GM12892 (cell line): ENCODE measurements around the gene SMIM35.

ENCODE experiments used
- DNase-seq: peaks from one replicate; pipeline ENCODE4 v3.0.0; 2011; ENCODE audit not compliant: insufficient read length
- FAIRE-seq: peaks from 2 replicates; lab custom pipeline; 2011; peaks lifted over from hg19 to GRCh38; lab: Jason Lieb, UNC
- POLR2A ChIP-seq: IDR thresholded peaks from 2 replicates; pipeline ENCODE4 v1.6.1; 2011; ENCODE audit warnings: low read depth, low read length, control low read depth
- POLR2AphosphoS5 ChIP-seq: IDR thresholded peaks from 2 replicates; pipeline ENCODE4 v1.6.1; 2011; ENCODE audit warnings: low read depth, low read length, control low read depth
- TAF1 ChIP-seq: IDR thresholded peaks from 2 replicates; pipeline ENCODE4 v1.6.1; 2011; ENCODE audit warnings: low read depth, mild to moderate bottlenecking, control low read depth, low read length, borderline replicate concordance

Gene SMIM35

DNA sequence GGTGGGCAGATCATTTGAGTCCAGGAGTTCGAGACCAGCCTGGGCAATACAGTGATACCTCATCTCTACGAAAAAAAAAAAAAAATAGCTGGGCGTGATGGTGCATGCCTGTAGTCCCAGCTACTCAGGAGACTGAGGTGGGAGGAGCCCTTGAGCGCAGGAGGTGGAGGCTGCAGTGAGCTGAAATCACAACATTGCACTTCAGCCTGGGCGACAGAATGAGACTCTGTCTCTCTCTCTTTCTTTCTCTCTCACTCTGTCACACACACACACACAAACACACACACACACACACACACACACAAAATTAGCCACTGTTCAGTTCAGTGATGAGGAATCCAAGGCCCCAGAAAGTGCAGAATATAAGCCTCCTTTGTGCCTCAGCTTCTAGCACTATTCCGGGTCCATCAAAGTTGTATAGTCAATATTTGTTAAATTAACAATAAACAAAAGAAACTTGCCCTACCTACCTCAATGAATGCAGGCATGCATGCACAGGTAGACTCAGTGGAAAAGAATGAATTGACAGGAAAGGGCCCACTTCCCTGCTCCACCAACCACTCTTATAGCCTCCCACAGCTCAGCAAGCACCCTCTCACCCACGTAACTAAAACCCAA, 3.9 kb upstream of the SMIM35 start:
- no peak for FAIRE-seq
- no peak for TF ChIP-seq TAF1
- no peak for TF ChIP-seq POLR2A
- no peak for TF ChIP-seq POLR2AphosphoS5
- DNase-seq: no peak

DNA sequence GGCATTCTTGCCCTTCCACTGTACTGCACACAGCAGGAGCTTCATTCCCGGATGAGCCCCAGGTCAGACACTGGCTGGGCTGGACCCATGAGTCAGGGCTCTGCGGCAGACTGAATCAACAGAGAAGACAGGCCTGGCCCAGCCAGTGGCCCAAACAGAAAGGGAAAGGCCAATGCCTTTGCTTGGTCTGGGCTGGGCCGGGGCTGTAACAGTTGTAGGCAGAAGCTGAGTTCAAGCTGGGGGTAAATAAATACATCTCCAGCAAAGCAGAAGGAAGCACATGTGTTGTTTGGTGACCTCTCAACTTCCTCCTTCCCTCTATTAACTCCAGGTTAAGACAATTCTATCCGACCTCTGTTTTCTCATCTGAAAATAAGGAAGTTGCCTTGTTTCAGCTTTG, 1.8 kb upstream of the SMIM35 start:
- FAIRE-seq: no peak
- DNase-seq: no peak
- TF ChIP-seq POLR2AphosphoS5: no peak
- no peak for TF ChIP-seq POLR2A
- TF ChIP-seq TAF1: no peak

DNA sequence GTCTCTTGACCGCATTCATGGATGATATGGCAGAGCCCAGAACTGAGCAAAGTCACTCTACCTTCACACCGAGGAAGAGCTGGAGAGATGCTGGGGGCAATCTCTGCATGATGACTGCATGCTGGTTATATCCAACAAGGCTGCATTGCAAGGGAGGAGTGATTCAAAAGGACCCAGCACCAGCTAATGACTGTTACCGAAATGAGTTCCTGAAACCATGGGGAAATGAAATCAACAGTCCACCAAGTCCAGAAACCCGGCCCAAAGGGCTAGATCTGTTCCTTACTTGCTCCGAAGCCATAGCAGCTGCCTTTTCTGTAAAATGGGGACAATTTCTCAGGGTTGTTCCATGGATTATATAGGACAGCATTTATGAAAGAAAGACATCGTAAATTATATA, 1.2 kb upstream of the SMIM35 start:
- TF ChIP-seq POLR2A (no peak), TAF1 (no peak), POLR2AphosphoS5 (no peak)
- DNase-seq (no peak), FAIRE-seq (no peak)

DNA sequence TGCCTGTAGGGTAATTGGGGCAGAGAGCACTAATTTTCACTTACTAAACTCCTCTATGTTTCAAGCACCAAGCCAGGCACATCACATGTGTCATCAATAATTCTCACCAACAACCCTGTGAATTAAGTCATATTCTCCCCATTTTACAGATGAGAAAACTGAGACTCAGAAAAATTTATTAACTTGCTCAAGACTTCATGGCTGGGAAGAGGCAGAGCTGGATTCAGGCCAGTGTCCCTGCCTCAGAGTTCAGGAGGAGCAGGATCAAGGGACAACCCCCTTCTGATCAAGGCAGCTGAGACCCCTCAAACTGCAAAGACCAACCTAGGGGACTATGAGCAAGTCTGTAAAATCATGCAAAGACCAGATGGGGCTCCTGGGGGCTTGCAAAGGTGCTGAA, 2.1 kb downstream of the SMIM35 start:
- DNase-seq: no peak
- TF ChIP-seq TAF1: no peak
- TF ChIP-seq POLR2AphosphoS5: no peak
- TF ChIP-seq POLR2A: no peak
- no peak for FAIRE-seq

DNA sequence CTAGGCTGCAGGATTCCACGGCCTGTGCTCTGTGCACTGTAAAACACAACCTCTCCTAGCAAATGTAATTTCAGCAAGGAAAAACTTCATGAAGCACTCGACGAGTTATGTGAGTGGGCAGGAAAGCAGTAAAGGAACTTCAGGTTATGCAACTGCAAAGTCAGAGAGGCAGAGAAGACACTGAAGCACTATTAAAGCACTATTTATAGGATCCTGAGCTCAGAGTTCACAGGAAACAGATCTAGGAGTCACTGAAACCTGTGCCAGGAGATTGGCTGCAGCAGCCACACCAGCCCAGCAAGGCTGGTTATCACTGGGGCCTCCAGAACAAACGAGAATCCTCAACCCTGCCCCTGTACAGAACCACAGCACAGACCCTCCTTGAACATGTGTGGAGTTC, 2.5 kb downstream of the SMIM35 start:
- FAIRE-seq (no peak), DNase-seq (no peak)
- no peak for TF ChIP-seq POLR2A
- TF ChIP-seq POLR2AphosphoS5: no peak
- TF ChIP-seq TAF1: no peak

DNA sequence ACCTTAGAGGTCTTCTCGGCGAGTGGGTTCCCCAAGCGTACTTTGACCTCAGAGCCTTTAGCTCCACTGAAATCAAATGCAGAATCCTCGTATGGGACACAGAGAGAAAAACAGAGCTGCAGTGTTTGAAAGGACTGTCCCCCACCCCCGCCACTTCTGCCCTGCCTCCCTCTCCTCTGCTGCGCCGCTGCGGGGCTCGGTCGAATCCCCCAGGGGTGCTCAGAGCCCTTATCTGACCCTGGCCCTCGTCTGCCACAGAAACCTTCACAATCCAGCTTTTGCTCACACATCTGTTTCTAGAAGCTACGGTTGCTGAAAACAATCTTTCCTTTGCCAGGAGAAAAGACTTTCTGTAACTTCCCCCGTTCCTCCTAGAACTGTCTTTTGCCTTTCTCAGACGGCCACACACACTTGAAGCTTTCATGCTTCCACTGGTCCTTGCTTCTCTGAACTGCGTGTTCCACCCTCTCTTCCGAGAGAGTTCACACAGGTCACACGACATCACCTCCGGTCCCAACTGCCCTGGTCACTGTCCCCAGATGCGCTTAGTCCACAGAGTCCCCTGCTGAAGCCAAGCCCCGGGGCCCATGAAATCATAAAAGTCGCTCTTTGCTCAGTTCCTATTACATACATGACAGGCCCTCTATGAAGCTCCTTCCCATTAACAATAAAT, 3.7 kb downstream of the SMIM35 start:
- TF ChIP-seq TAF1: no peak
- no peak for TF ChIP-seq POLR2A
- TF ChIP-seq POLR2AphosphoS5: no peak
- FAIRE-seq (no peak), DNase-seq (no peak)

DNA sequence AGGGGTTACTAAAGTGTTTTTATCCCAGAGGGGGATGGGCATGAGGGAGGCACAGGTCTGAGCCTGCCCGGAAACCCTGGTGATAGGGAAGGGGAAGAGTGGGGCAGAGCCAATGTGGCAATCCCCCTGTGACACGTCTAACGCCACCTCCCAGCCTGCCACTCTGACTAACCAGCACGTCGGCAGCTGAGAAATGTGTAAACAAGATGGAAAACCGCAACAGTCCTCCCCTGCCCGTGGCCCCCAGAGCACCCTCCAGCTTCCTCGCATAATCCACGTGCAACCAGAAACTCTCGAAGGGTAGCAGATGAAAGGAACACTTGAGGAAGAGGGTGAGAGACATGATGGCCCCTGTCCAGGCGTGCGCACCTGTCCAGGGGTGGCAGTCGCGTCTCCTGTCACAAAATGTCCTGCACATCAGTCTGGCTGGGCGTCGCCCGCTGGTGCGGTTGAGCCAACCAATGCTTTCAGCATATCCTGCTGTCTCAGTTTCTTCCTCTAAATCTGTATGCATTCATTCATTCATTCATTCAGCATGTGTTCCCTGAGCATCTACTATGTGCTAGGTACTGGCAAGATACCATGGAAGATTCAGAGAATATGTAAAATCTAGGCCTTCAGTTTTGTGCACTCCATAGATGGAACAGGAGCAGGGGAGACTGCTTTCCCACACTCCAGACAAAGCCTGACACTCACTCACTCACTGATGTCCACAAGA, 5.4 kb downstream of the SMIM35 start:
- no peak for TF ChIP-seq POLR2A
- no peak for TF ChIP-seq TAF1
- no peak for TF ChIP-seq POLR2AphosphoS5
- FAIRE-seq (no peak), DNase-seq (no peak)

DNA sequence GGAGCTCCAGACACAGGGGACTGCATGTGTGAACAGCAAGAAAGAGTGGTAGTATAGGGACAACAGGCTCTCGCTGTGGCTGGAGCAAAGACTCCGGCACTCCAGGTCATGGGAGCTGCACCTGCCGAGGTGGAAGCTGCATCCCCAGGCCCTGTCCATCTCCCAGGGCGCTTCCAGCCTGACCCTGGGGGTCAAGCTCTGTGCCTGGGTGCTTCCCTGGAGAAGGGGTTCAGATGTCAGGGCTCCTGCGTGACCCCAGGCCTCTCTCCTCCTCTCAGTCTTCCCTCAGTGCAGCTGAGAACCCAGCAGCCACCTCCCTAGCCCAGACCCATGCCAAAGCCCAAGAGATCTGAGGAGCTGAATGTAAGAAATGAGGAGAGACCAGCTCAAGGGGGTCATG, 6.5 kb downstream of the SMIM35 start:
- DNase-seq (no peak), FAIRE-seq (no peak)
- TF ChIP-seq POLR2A: no peak
- no peak for TF ChIP-seq TAF1

DNA sequence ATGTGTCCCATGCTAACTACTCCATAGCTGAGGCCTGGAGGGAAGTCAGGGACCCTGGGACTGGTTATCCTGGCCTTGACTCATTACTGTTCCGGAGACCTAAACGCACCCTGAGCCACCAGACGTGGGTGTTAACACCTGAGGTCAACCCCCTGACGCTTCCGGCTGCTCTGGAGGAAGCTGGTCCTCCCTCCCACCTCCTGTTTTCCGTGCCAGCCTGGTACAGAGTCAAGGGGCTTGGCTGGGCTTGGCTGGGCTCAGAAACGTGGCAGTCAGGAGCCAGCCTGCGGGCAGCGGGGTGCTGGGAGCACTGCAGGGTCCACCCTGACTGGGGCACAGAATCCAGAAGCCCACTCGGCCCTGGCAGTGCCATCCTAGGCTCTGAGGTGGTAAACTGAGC, 7.3 kb downstream of the SMIM35 start:
- FAIRE-seq (no peak), DNase-seq (no peak)
- no peak for TF ChIP-seq TAF1
- no peak for TF ChIP-seq POLR2AphosphoS5
- TF ChIP-seq POLR2A: no peak

DNA sequence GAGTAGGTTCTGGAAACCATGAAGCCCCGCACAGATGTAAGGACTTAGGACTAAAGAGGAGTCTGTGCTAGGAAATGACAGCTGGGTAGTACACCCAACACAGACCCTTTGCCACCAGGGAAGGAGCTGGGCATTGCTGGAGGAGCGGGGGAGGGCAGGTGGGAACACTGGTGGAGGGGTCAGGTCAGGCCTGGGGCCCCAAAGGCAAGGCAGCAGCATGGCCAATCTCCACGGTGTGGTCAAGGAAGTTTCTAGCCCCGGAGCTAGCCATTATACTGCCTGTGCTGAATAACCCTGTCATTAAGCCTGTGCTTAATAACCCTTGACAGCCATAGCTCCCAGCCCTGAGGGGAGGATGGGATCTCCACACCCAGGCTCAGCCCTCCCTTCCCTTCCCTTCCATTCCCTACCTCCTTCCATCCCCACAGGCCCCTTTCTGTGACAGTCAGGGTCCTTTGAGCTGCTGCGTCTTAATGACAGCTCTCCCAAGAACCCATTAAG, 7.8 kb downstream of the SMIM35 start:
- no peak for TF ChIP-seq TAF1
- no peak for DNase-seq
- FAIRE-seq: no peak

DNA sequence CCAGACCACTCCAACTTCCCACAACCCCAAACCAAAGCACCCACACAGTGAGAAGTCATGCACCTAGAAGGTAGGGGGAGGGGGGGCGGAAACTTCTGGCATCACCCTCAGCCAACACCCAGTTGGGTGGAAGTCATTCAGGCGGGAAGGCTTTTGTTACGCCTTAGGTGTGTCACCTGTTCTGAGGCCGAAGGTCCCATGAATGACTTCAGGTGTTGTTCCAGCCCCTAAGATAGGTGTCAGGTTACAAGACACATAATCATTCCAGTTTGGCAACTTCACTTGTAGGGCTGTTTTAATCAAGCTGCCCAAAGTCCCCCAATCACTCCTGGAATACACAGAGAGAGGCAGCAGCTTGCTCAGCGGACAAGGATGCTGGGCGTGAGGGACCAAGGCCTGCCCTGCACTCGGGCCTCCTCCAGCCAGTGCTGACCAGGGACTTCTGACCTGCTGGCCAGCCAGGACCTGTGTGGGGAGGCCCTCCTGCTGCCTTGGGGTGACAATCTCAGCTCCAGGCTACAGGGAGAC, 9.9 kb downstream of the SMIM35 start, which contains the start of gene TMPRSS4:
TMPRSS4 (plus strand) TSS at position 325 of the 528 bp plus-strand sequence. CDS start 225 bp downstream, outside the sequence.
- no peak for DNase-seq
- TF ChIP-seq POLR2AphosphoS5 (no peak), TAF1 (no peak), POLR2A (no peak)
- no peak for FAIRE-seq
